IPS-18a (cell line): ENCODE measurements around the gene TNFRSF6B.
"Not testable (repeated sequence)": the region's sequence is repeated elsewhere in the genome, so short reads cannot be mapped to it uniquely, and the experiment has no call there.

Experiments used
- H3K27ac ChIP-seq: one replicate; pipeline ENCODE4 v1.5.1; 2013; ENCODE audit warnings: low read length
- H3K27me3 ChIP-seq: one replicate; pipeline ENCODE4 v1.6.1; 2013; ENCODE audit warnings: mild to moderate bottlenecking, low read length; ENCODE audit not compliant: control insufficient read depth, insufficient read depth
- H3K36me3 ChIP-seq: one replicate; pipeline ENCODE4 v1.6.1; 2013; ENCODE audit warnings: low read depth, low read length; ENCODE audit not compliant: control insufficient read depth
- H3K4me1 ChIP-seq: one replicate; pipeline ENCODE4 v1.6.1; 2013; ENCODE audit warnings: low read depth, low read length; ENCODE audit not compliant: control insufficient read depth
- H3K4me3 ChIP-seq: one replicate; pipeline ENCODE4 v1.5.1; 2013; ENCODE audit warnings: low read length
- H3K9ac ChIP-seq: one replicate; pipeline ENCODE4 v1.6.1; 2013; ENCODE audit warnings: mild to moderate bottlenecking, low read length, moderate library complexity
- H3K9me3 ChIP-seq: one replicate; pipeline ENCODE4 v1.6.1; 2013; ENCODE audit warnings: low read depth, low read length; ENCODE audit not compliant: control insufficient read depth

TNFRSF6B gene, protein sequence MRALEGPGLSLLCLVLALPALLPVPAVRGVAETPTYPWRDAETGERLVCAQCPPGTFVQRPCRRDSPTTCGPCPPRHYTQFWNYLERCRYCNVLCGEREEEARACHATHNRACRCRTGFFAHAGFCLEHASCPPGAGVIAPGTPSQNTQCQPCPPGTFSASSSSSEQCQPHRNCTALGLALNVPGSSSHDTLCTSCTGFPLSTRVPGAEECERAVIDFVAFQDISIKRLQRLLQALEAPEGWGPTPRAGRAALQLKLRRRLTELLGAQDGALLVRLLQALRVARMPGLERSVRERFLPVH

GRCh38 chr20:63696628-63697356 is at the start of gene TNFRSF6B:
TSS of gene TNFRSF6B (plus strand) at chr20:63696652. CDS start at chr20:63696768, 116 bp downstream.
- Histone ChIP-seq H3K4me3 (peak within 1 kb of the TSS; percentile 45), H3K36me3 (no peaks in the 10 kb centered on the region), H3K9me3 (no peaks in the 10 kb centered on the region), H3K27me3 (no peaks in the 10 kb centered on the region), H3K4me1 (no peaks in the 10 kb centered on the region), H3K27ac (no peak within 1 kb of the TSS), H3K9ac (no peak within 1 kb of the TSS)

DNA sequence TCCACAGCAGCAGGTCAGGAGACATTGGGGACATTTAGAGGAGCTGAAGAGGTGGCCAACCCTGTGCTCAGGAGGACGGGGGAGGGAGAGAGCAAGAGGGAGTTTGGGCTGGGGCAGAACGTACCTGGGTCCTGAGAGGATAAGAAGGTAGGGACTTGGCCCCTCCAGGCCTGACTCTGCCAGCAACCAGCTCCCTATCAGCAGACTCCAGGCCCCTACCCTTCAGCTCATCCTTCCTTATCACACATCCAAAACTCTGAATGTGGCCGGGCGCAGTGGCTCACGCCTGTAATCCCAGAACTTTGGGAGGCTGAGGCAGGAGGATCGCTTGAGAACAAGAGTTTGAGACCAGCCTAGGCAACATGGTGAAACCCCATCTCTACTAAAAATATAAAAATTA is 48.3 kb upstream of the TNFRSF6B start:
- no peaks in the 10 kb centered on the region for H3K27me3 ChIP-seq
- no peak overlapping the region for H3K9ac ChIP-seq
- H3K36me3 ChIP-seq: no peaks in the 10 kb centered on the region
- no peaks in the 10 kb centered on the region for H3K4me1 ChIP-seq
- no peak overlapping the region for H3K27ac ChIP-seq
- H3K9me3 ChIP-seq: no peaks in the 10 kb centered on the region
- H3K4me3 ChIP-seq: no peak overlapping the region

- Histone ChIP-seq H3K27ac (no peak overlapping the region), H3K9me3 (no peaks in the 10 kb centered on the region), H3K4me3 (no peak overlapping the region), H3K27me3 (no peaks in the 10 kb centered on the region), H3K9ac (no peak overlapping the region), H3K36me3 (no peaks in the 10 kb centered on the region), H3K4me1 (peaks cover 1% of the 10 kb centered on the region)
Measured at GRCh38 chr20:63648895-63649589, 47.4 kb upstream of the TNFRSF6B start.

GRCh38 chr20:63650486-63650885 is 46.0 kb upstream of the TNFRSF6B start:
- not testable (repeated sequence) for H3K4me3 ChIP-seq, H3K4me1 ChIP-seq

DNA sequence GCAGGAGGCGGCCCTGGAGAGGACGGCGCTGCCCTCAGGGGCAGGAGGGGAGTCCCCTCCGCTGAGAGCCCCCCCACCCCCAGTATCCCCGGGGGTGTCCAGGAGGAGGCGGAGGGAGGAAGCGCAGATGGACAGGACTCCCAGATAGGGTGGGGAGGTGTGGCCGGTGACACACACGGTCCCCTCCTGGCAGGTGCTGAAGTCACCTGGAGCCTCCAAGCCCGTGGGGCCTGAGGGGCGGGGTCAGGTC is 44.6 kb upstream of the TNFRSF6B start:
- Histone ChIP-seq H3K27me3 (no peaks in the 10 kb centered on the region), H3K9ac (no peak overlapping the region), H3K36me3 (no peaks in the 10 kb centered on the region), H3K9me3 (no peaks in the 10 kb centered on the region), H3K4me3 (peak overlapping the region; percentile 56), H3K4me1 (peaks cover 7% of the 10 kb centered on the region), H3K27ac (no peak overlapping the region)

More at GRCh38 chr20:63650486-63650885, 46.0 kb upstream of the TNFRSF6B start:
- not testable (repeated sequence) for H3K27me3 ChIP-seq, H3K9me3 ChIP-seq, H3K27ac ChIP-seq, H3K36me3 ChIP-seq, H3K9ac ChIP-seq

- H3K9ac ChIP-seq: no peak overlapping the region
- H3K36me3 ChIP-seq: no peaks in the 10 kb centered on the region
- no peaks in the 10 kb centered on the region for H3K27me3 ChIP-seq
- H3K4me3 ChIP-seq: peak overlapping the region; percentile 56
- peaks cover 7% of the 10 kb centered on the region for H3K4me1 ChIP-seq
- H3K9me3 ChIP-seq: no peaks in the 10 kb centered on the region
- no peak overlapping the region for H3K27ac ChIP-seq
Measured at GRCh38 chr20:63652192-63652980, 44.1 kb upstream of the TNFRSF6B start.

- peak within 1 kb of the TSS; percentile 88 for H3K27ac ChIP-seq
- peak within 1 kb of the TSS; percentile 68 for H3K4me3 ChIP-seq
- H3K9ac ChIP-seq: peak within 1 kb of the TSS; percentile 91
- H3K9me3 ChIP-seq: no peaks in the 10 kb centered on the region
- H3K36me3 ChIP-seq: no peaks in the 10 kb centered on the region
- no peaks in the 10 kb centered on the region for H3K27me3 ChIP-seq
- peaks cover 7% of the 10 kb centered on the region for H3K4me1 ChIP-seq
Measured at GRCh38 chr20:63653041-63653973, 43.1 kb upstream of the TNFRSF6B start, which contains the start of gene STMN3. TSS of gene STMN3 (minus strand) at chr20:63653424. CDS start at chr20:63653345, 79 bp downstream.

- H3K9ac ChIP-seq: peak overlapping the region; percentile 91
- peak overlapping the region; percentile 88 for H3K27ac ChIP-seq
Measured at GRCh38 chr20:63653974-63654668, 42.3 kb upstream of the TNFRSF6B start.

DNA sequence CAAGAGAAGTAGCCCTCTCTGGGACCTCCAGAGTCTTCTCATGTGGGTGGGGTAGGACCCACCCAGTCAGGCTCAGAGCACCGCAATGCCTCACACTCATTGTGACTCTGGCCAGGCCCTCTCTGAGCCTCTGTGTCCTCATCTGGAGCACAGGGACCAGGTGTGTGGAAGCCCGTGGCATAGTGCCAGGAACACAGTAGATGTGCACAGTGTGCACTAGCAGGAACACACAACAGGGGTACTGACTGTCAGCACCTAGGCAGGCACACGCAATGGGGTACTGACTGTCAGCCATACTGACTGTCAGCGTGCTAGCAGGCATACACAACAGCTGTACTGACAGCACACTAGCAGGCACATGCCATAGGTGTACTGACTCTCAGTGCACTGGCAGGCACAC is 41.2 kb upstream of the TNFRSF6B start:
- H3K27me3 ChIP-seq: no peaks in the 10 kb centered on the region
- no peaks in the 10 kb centered on the region for H3K36me3 ChIP-seq
- H3K9ac ChIP-seq: no peak overlapping the region
- no peak overlapping the region for H3K27ac ChIP-seq
- H3K4me1 ChIP-seq: peaks cover 11% of the 10 kb centered on the region
- no peaks in the 10 kb centered on the region for H3K9me3 ChIP-seq
- no peak overlapping the region for H3K4me3 ChIP-seq

More at GRCh38 chr20:63653974-63654668, 42.3 kb upstream of the TNFRSF6B start:
- H3K4me1 ChIP-seq: peaks cover 9% of the 10 kb centered on the region
- H3K4me3 ChIP-seq: peak overlapping the region; percentile 68
- no peaks in the 10 kb centered on the region for H3K36me3 ChIP-seq
- no peaks in the 10 kb centered on the region for H3K27me3 ChIP-seq
- no peaks in the 10 kb centered on the region for H3K9me3 ChIP-seq

- H3K4me1 ChIP-seq: peaks cover 11% of the 10 kb centered on the region
- H3K27ac ChIP-seq: no peak overlapping the region
- no peak overlapping the region for H3K4me3 ChIP-seq
- H3K36me3 ChIP-seq: peaks cover 5% of the 10 kb centered on the region
- no peak overlapping the region for H3K9ac ChIP-seq
- no peaks in the 10 kb centered on the region for H3K9me3 ChIP-seq
- H3K27me3 ChIP-seq: no peaks in the 10 kb centered on the region
Measured at GRCh38 chr20:63656451-63656850, 40.0 kb upstream of the TNFRSF6B start.
